ENCODE data around the gene AFF3.
A peak's percentile ranks its signal among the peaks of the same experiment; 100 is the strongest.

Gene AFF3

DNA sequence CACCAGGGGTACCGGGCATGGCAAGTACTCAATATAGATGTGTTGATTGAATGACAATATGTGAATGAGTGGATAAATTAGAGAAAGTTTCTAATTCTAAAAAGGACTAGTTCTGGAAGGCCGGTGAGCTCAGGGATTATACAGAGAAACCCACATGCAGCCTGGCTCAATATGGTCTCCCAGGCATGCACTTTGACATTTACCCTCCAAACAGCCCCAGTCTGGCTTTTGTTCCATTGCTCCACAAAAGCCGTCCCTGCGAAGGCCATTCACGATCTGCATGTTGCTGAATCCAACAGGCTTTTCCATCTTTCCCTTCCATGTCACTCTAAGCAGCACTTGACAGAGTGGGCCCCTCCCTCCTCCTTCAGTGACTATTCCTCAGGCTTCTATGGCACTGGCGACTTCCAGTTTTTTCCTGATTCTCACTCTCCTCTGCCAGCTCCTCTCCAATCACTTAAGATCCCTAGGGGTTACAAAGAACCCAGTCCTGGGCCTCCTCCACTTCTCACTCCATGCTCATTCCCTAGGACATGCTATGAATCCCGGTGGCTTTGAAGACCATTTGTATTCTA, 266.7 kb downstream of the AFF3 start:
- H3K9me2 ChIP-seq (ENCODE audit: low read depth, low read length): no peaks in the 10 kb centered on the region
- no peak overlapping the region for H3K4me3 ChIP-seq (ENCODE audit: low read depth, low read length, poor library complexity, severe bottlenecking)
- no peak overlapping the region for H2AFZ ChIP-seq (ENCODE audit: low read length)
- no peaks in the 10 kb centered on the region for H3K9me3 ChIP-seq (ENCODE audit: low read length)
- peaks cover 46% of the 10 kb centered on the region for H3K4me1 ChIP-seq (ENCODE audit: insufficient read depth, low read length, severe bottlenecking)
- H3K4me2 ChIP-seq (ENCODE audit: low read length): no peak overlapping the region
- no peaks in the 10 kb centered on the region for H3K27me3 ChIP-seq (ENCODE audit: insufficient read depth, low read length)
- TF ChIP-seq, protein P1, sequence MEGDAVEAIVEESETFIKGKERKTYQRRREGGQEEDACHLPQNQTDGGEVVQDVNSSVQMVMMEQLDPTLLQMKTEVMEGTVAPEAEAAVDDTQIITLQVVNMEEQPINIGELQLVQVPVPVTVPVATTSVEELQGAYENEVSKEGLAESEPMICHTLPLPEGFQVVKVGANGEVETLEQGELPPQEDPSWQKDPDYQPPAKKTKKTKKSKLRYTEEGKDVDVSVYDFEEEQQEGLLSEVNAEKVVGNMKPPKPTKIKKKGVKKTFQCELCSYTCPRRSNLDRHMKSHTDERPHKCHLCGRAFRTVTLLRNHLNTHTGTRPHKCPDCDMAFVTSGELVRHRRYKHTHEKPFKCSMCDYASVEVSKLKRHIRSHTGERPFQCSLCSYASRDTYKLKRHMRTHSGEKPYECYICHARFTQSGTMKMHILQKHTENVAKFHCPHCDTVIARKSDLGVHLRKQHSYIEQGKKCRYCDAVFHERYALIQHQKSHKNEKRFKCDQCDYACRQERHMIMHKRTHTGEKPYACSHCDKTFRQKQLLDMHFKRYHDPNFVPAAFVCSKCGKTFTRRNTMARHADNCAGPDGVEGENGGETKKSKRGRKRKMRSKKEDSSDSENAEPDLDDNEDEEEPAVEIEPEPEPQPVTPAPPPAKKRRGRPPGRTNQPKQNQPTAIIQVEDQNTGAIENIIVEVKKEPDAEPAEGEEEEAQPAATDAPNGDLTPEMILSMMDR (IDR thresholded peaks at IDR 0.05; ENCODE audit: low read length): no peak
- no peak for TF ChIP-seq EZH2 (IDR thresholded peaks at IDR 0.05; ENCODE audit: borderline replicate concordance, low read length)
- H3K9ac ChIP-seq (ENCODE audit: low read length): no peak overlapping the region
- H3K79me2 ChIP-seq (ENCODE audit: insufficient read depth, low read length): 0 out of 2 replicates have a peak, but pooled peaks cover 9% of the 10 kb centered on the region
- H3K27ac ChIP-seq (ENCODE audit: low read depth, low read length, poor library complexity, severe bottlenecking): no peak overlapping the region
- H3K36me3 ChIP-seq (ENCODE audit: insufficient read depth, low read length): peaks cover 36% of the 10 kb centered on the region; the same call in 1 of the 2 replicates
- H3F3A ChIP-seq (ENCODE audit: insufficient read depth, low read length): no peaks in the 10 kb centered on the region
- H4K20me1 ChIP-seq (ENCODE audit: insufficient read depth, low read length): no peaks in the 10 kb centered on the region

DNA sequence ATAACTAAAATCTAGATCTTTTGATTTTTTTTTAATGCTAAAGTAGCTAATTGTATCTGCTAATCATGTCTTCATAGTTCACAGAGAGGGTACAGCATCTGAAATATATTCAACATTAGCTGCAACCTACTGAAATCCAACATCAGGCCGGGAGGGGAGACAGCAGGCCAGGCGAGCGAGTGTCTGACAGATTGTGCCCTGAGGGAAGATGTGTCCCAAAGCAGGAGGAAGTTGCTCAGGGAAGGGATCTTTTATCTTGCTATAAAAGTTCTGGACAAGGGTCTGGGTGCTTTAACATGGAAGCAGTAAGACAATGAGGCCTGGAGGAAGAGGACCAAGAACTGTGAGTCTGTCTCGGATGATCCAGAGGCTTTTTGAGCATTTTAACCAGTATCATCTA, 274.1 kb downstream of the AFF3 start:
- H3K4me3 ChIP-seq (ENCODE audit: low read depth, low read length, poor library complexity, severe bottlenecking): no peak overlapping the region
- TF ChIP-seq, protein P1 (IDR thresholded peaks at IDR 0.05; ENCODE audit: low read length): no peak
- peaks cover 74% of the 10 kb centered on the region for H3K4me1 ChIP-seq (ENCODE audit: insufficient read depth, low read length, severe bottlenecking)
- H4K20me1 ChIP-seq (ENCODE audit: insufficient read depth, low read length): no peaks in the 10 kb centered on the region
- H3K9ac ChIP-seq (ENCODE audit: low read length): no peak overlapping the region; the same call in 1 of the 2 replicates
- H2AFZ ChIP-seq (ENCODE audit: low read length): no peak overlapping the region
- H3K9me3 ChIP-seq (ENCODE audit: low read length): no peaks in the 10 kb centered on the region
- H3K4me2 ChIP-seq (ENCODE audit: low read length): no peak overlapping the region; the same call in 1 of the 2 replicates
- peak overlapping the region; percentile 63 for H3K27ac ChIP-seq (ENCODE audit: low read depth, low read length, poor library complexity, severe bottlenecking)
- H3K79me2 ChIP-seq (ENCODE audit: insufficient read depth, low read length): no peaks in the 10 kb centered on the region
- no peaks in the 10 kb centered on the region for H3K9me2 ChIP-seq (ENCODE audit: low read depth, low read length)
- peaks cover 38% of the 10 kb centered on the region; the same call in 1 of the 2 replicates for H3K36me3 ChIP-seq (ENCODE audit: insufficient read depth, low read length)
- no peaks in the 10 kb centered on the region for H3K27me3 ChIP-seq (ENCODE audit: insufficient read depth, low read length)
- H3F3A ChIP-seq (ENCODE audit: insufficient read depth, low read length): no peaks in the 10 kb centered on the region

DNA sequence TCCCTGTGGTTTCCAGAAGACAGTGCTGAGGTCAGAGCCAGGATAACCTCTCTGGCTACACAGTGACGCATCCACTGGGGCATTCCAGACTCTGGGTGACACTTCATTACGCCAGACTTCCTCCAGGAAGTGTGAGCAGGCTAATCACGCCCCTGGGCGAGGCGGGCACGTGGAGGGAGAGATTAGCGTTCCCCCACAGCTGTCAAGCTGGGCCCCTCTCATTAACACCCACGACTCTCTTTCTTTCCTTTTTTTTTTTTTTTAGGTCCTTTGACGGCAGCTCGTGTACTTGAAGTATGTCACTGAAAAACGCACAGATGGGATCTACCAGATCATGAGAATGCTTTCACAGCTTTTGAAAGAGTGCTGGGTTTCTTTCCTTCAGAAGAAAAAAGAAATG, 274.6 kb downstream of the AFF3 start:
- H3K4me3 ChIP-seq (ENCODE audit: low read depth, low read length, poor library complexity, severe bottlenecking): no peak overlapping the region
- H3K9me3 ChIP-seq (ENCODE audit: low read length): no peaks in the 10 kb centered on the region
- no peaks in the 10 kb centered on the region for H3K27me3 ChIP-seq (ENCODE audit: insufficient read depth, low read length)
- no peak overlapping the region for H2AFZ ChIP-seq (ENCODE audit: low read length)
- H3K4me1 ChIP-seq (ENCODE audit: insufficient read depth, low read length, severe bottlenecking): peaks cover 79% of the 10 kb centered on the region
- H3K9me2 ChIP-seq (ENCODE audit: low read depth, low read length): no peaks in the 10 kb centered on the region
- TF ChIP-seq EZH2 (IDR thresholded peaks at IDR 0.05; ENCODE audit: borderline replicate concordance, low read length): no peak
- TF ChIP-seq, protein P1 (IDR thresholded peaks at IDR 0.05; ENCODE audit: low read length): no peak
- no peaks in the 10 kb centered on the region for H3K79me2 ChIP-seq (ENCODE audit: insufficient read depth, low read length)
- H3K36me3 ChIP-seq (ENCODE audit: insufficient read depth, low read length): peaks cover 33% of the 10 kb centered on the region; the same call in 1 of the 2 replicates
- no peaks in the 10 kb centered on the region for H4K20me1 ChIP-seq (ENCODE audit: insufficient read depth, low read length)
- H3K4me2 ChIP-seq (ENCODE audit: low read length): no peak overlapping the region
- H3F3A ChIP-seq (ENCODE audit: insufficient read depth, low read length): no peaks in the 10 kb centered on the region
- H3K27ac ChIP-seq (ENCODE audit: low read depth, low read length, poor library complexity, severe bottlenecking): peak overlapping the region; percentile 63
- H3K9ac ChIP-seq (ENCODE audit: low read length): no peak overlapping the region; the same call in 1 of the 2 replicates

Measured in OCI-LY1 (cell line).